Pancreas (tissue), 10 donors: ENCODE results near the gene ARMS2. TPM values are rescaled to one million over a fixed set of nuclear protein-coding genes. Genes with fewer than 3 reads are reported as not detected.

Experiments
- ATAC-seq, 4 donors: fragments of 200-7000 bp; cut with Tn5 transposase; one replicate each; pipeline versions ENCODE4 v1.8.0 to v1.9.1; 2020; ENCODE audit warnings: mild to moderate bottlenecking in 4 of 4, moderate library complexity in 4 of 4
- DNase-seq, 6 donors: peaks; one replicate each; pipeline ENCODE4 v3.0.0-alpha.2; 2020
- FAIRE-seq: peaks from 2 replicates; lab custom pipeline; 2012; peaks lifted over from hg19 to GRCh38; lab: Jason Lieb, UNC
- H3K27ac ChIP-seq, 4 donors: fragments of 200-600 bp; sonication (generic); 1 replicate in 3 of 4; 2 replicates in 1 of 4; pipeline versions ENCODE4 v1.5.0 to v1.8.0; 2020
- H3K27me3 ChIP-seq, 4 donors: fragments of 200-600 bp; one replicate each; pipeline ENCODE4 v1.8.0; 2021
- H3K36me3 ChIP-seq, 3 donors: fragments of 200-600 bp; sonication (generic) in 1 of 3; one replicate each; pipeline versions ENCODE4 v1.5.0 to v1.8.0; 2020 to 2021
- H3K4me1 ChIP-seq, 3 donors: fragments of 200-600 bp; one replicate each; pipeline ENCODE4 v1.8.0; 2021
- H3K4me3 ChIP-seq, 4 donors: fragments of 200-600 bp; sonication (generic) in 2 of 4; one replicate each; pipeline versions ENCODE4 v1.5.0 to v1.8.0; 2020 to 2021
- H3K9me3 ChIP-seq, 4 donors: fragments of 200-600 bp; one replicate each; pipeline ENCODE4 v1.8.0; 2021
- WGBS, 2 donors: extraction: QIAGEN DNeasy Blood & Tissue Kit; methylation state at CpG; one replicate each; pipeline ENCODE4 v1.1.7; 2013; 5-methylcytosine and 5-hydroxymethylcytosine counted together
- intact Hi-C, 3 donors: fragments of 100-400 bp; cut with DNase I; formaldehyde crosslinking; loops; one replicate each; pipeline versions ENCODE4 v1.11.1 to v1.14.2; 2022
- polyA plus RNA-seq, 2 donors: library from polyadenylated mRNA; stranded (reverse); fragments of 200-250 nt; gene quantifications; one replicate each; pipeline ENCODE4 v1.2.3, GENCODE V29; 2013
- total RNA-seq, 6 donors: library from RNA; stranded (reverse); fragmentation: NEBNext Ultra II Directional in 4 of 6; extraction: Animal tissue kit (Norgen Biotek cat#: 25700) in 4 of 6; gene quantifications; one replicate each; pipeline versions ENCODE4 v1.2.1 to v1.2.4, GENCODE V29; 2021 to 2023
- TF ChIP-seq, protein P1 (sequence below), 4 donors: fragments of 200-600 bp; sonication (generic) in 3 of 4; IDR thresholded peaks; one replicate each; pipeline versions ENCODE4 v1.5.0 to v1.8.0; 2021; ENCODE audit warnings: antibody characterized with exemption in 4 of 4
- donor health status: healthy with polysubstance abuse.
- donor health status: DM: no; HTN: no; CAD: no; lungs with moderate emphysema.
- donor health status: DM: no; HTN: no; CAD: no.
- donor health status: control.
- donor health status: control.
- donor health status: Bipolar disorder and iron deficiency.
- donor health status: DM: yes; HTN: yes; CAD: no.
- donor health status: DM: no; HTN: no; CAD: no.
- donor health status: DM: no; HTN: no; CAD: no.
- donor health status: DM: yes; HTN: yes; CAD: no.

ARMS2 gene
- total and polyA plus RNA-seq, 8 donors: not detected

GRCh38 chr10:122478971-122479370, 24.5 kb downstream of the ARMS2 start:
- FAIRE-seq (no peak), ATAC-seq (no peak), DNase-seq (peak in 1 of 6 donors; percentile 39)
- H3K27ac ChIP-seq: no peak overlapping the region
- peaks cover 0 to 3% (median 0%) of the 10 kb centered on the region in 3 donors for H3K4me1 ChIP-seq
- intact Hi-C loops: no loop called here
- no peaks in the 10 kb centered on the region for H3K9me3 ChIP-seq
- no peaks in the 10 kb centered on the region for H3K27me3 ChIP-seq
- H3K4me3 ChIP-seq: no peak overlapping the region
- TF ChIP-seq, protein P1, sequence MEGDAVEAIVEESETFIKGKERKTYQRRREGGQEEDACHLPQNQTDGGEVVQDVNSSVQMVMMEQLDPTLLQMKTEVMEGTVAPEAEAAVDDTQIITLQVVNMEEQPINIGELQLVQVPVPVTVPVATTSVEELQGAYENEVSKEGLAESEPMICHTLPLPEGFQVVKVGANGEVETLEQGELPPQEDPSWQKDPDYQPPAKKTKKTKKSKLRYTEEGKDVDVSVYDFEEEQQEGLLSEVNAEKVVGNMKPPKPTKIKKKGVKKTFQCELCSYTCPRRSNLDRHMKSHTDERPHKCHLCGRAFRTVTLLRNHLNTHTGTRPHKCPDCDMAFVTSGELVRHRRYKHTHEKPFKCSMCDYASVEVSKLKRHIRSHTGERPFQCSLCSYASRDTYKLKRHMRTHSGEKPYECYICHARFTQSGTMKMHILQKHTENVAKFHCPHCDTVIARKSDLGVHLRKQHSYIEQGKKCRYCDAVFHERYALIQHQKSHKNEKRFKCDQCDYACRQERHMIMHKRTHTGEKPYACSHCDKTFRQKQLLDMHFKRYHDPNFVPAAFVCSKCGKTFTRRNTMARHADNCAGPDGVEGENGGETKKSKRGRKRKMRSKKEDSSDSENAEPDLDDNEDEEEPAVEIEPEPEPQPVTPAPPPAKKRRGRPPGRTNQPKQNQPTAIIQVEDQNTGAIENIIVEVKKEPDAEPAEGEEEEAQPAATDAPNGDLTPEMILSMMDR (IDR thresholded peaks at IDR 0.05): no peak
- WGBS, 2 donors: 86 to 91% methylated on average over 7 of the region's 7 CpGs
- H3K36me3 ChIP-seq: no peaks in the 10 kb centered on the region

DNA sequence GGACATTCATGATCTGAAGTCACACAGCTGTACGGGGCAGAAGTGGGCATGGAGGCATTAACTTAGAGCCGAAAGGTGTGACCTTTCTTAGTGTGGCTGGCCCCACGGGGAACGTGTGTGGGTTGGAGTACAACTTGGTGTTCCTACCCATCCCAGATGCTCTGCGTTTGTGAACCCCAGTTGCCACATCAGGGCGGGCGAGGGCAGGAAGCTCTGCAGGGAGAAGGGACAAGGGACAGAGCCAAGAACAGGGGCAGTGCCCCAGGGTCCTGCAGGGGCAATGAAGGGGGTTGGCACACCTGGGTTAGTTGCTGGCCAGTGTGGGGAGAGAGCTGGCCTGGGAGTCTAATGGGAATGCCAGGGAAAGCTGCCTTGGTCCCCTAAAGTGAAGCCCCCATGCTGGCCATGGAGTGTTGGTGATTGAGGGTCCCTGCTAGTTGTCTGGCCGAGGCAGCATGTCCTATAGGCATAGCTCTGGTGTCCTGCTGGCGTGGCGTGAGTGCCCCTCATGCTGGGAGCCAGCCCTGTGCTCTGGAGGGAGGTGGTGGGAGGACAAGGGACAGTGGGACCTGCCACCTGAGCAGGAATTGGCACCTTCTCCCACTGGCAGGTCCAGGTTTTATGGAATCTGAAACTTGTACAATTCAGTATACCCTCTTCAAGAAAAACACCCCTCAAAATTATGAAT, 25.8 kb downstream of the ARMS2 start:
- Histone ChIP-seq H3K27me3 (no peaks in the 10 kb centered on the region), H3K36me3 (no peaks in the 10 kb centered on the region), H3K9me3 (no peaks in the 10 kb centered on the region), H3K4me1 (no peaks in the 10 kb centered on the region), H3K4me3 (no peak overlapping the region), H3K27ac (no peak overlapping the region)
- intact Hi-C loops: no loop called here
- FAIRE-seq (no peak), DNase-seq (peak in 1 of 6 donors; percentile 41), ATAC-seq (no peak)
- TF ChIP-seq, protein P1 (IDR thresholded peaks at IDR 0.05): no peak
- 93 to 97% methylated on average over 10 of the region's 10 CpGs for WGBS, 2 donors

DNA sequence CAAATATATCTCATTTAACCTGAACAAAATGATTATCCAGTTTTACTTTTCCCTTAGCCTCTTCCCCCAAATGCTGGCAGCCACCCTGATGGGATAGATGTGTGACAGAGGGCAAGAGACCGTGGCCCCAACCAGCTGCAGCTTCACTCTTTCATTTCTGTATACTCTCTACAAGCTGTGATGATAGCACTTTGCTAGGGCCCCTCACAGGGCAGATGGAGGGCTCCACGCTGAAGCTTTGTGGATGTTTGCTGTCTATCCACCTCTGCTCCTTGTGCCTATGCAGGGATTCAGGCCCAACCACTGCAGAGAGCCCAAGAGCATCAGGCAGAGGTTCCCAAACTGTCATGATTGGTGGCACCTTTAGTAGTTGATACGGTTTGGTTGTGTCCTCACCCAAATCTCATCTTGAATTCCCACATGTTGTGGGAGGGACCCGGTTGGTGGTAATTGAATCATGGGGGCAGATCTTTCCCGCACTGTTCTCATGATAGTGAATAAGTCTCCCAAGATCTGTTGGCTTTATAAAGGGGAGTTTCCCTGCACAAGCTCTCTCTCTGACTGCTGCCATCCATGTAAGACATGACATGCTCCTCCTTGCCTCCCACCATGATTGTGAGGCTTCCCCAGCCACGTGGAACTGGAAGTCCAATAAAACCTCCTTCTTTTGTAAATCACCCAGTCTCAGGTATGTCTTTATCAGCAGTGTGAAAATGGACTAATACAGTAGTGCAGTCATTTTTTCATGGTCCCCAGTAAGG, 27.0 kb downstream of the ARMS2 start:
- TF ChIP-seq, protein P1 (IDR thresholded peaks at IDR 0.05): no peak
- Histone ChIP-seq H3K4me3 (no peak overlapping the region), H3K9me3 (no peaks in the 10 kb centered on the region), H3K27ac (no peak overlapping the region), H3K36me3 (no peaks in the 10 kb centered on the region), H3K4me1 (no peaks in the 10 kb centered on the region), H3K27me3 (no peaks in the 10 kb centered on the region)
- ATAC-seq (no peak), FAIRE-seq (no peak), DNase-seq (peak in 1 of 6 donors; percentile 17)
- intact Hi-C loops: no loop called here
- 88 to 94% methylated on average over 6 of the region's 6 CpGs for WGBS, 2 donors

DNA sequence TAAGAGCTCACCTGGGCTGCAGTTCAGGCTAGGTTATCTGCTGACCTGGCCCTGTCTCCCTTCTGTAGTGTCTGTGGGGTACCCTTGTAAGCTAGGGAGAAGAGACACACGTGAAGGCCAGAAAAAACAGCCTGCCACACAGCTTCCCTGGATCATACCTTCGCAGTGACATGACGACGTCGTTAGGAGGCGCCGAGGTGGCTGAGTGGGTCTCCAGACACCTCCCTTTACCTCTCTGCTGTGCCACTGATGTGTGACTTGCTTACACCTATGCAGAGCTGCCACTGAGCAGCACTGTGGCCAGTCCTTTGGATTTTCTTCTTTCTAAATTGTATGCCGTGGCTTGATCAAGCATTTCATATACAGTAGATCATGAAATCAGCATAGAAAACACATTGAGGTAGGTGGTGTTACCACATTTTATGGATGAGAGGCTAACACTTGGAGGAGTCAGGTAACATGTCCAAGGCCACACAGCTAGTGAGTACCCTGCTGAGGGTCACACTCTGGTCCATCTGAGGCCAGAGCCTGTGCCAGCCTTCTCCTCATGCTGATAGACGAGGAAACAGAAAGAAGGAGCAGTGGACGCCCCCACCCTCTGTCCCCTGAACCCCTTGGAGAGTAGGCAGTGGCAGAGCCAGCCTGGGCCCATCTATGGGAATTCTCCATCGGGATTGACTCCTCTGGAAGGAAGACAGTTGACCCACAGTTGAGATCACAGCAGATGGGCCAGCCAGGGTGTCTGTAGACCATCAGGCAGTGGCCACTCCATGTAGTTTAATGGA, 30.0 kb downstream of the ARMS2 start:
- intact Hi-C loops: no loop called here
- Histone ChIP-seq H3K27me3 (no peaks in the 10 kb centered on the region), H3K9me3 (no peaks in the 10 kb centered on the region), H3K36me3 (no peaks in the 10 kb centered on the region), H3K4me1 (no peaks in the 10 kb centered on the region), H3K27ac (no peak overlapping the region), H3K4me3 (no peak overlapping the region)
- FAIRE-seq (no peak), ATAC-seq (no peak), DNase-seq (peak in 1 of 6 donors; percentile 29)
- TF ChIP-seq, protein P1 (IDR thresholded peaks at IDR 0.05): no peak
- WGBS, 2 donors: 91 to 93% methylated on average over 11 of the region's 11 CpGs
